ENCODE data around the gene DTWD1.
"Not testable (repeated sequence)": the region's sequence is repeated elsewhere in the genome, so short reads cannot be mapped to it uniquely, and the experiment has no call there.

The DTWD1 gene, protein sequence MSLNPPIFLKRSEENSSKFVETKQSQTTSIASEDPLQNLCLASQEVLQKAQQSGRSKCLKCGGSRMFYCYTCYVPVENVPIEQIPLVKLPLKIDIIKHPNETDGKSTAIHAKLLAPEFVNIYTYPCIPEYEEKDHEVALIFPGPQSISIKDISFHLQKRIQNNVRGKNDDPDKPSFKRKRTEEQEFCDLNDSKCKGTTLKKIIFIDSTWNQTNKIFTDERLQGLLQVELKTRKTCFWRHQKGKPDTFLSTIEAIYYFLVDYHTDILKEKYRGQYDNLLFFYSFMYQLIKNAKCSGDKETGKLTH

GRCh38 chr15:49620658-49621368 lies at the start of gene DTWD1, which contains the start of gene FAM227B:
TSS of gene DTWD1 (plus strand) at chr15:49621048. CDS start at chr15:49625168, 4,120 bp downstream.
TSS of gene FAM227B (minus strand) at chr15:49620818. CDS start at chr15:49615171, 5,647 bp downstream.
- DNase-seq: peak; percentile 96

DNA sequence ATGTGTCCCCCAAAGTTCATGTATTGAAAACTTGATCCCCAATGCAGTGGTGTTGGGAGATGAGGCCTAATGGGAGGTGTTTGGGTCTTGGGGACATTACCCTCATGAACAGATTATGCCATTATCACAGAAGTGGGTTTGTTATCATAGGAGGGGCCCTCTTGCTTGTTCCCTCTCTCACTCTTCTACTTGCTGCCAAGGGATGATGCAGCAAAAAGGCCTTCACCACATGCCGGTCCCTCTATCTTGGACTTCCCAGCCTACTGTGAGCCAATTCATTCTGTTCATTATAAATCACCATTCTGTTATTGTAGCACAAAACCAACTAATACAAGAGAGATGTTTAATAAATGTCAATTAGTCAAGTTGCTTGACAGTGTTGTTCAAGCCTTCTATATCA lies 47.4 kb upstream of the DTWD1 start:
- no peak for DNase-seq

GRCh38 chr15:49589030-49589429 lies 31.8 kb upstream of the DTWD1 start:
- DNase-seq: no peak

DNA sequence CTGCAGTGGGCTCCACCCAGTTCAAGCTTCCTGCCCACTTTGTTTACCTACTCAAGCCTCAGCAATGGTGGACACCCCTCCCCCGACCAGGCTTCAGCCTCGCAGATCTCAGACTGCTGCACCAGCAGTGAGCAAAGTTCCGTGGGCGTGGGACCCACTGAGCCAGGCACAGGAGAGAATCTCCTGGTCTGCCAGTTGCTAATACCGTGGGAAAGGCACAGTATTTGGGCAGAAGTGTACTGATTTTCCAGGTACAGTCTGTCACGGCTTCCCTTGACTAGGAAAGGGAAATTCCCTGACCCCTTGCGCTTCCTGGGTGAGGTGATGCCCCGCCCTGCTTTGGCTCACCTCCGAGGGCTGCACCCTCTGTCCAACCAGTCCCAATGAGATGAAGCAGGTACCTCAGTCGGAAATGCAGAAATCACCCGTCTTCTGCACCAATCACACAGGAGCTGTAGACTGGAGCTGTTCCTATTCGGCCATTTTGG lies 28.0 kb upstream of the DTWD1 start:
- not testable (repeated sequence) for DNase-seq

DNA sequence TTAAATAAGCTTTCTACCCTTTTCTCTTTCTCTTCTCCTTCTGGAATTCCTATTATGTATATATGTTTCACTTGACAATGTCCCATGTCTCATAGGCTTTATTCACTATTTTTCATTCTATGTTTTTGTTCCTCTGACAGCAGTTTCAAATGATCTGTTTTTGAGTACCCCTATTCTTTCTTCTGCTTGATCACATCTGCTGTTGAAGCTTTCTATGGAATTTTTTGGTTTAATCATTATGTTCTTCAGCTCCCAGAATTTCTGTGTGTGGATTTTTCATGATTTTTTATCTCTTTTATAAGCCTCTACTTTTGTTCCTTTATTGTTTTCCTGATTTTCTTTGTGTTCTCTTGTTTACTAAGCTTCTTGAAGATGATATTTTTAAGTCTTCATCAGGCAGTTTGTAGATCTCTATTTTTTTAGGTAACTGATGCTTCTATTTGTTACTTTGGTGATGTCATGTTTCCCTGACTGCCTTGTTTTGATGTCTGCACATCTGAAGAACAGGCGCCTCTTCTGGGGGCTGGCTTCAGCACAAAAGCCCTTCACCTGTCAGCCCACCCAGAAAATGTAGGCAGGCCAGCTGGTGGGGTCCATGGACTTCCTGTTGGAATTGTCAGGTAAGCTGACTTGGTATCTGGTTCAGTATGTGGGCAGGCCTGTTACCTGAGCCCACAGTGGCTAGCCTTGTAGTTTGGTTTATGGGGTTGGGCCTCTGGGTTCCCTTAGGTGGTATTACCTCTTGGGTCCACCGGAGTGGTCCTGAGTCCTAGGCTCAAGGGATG lies 16.0 kb upstream of the DTWD1 start:
- DNase-seq: no peak

GRCh38 chr15:49605588-49605987 lies 15.3 kb upstream of the DTWD1 start:
- DNase-seq: no peak

GRCh38 chr15:49606594-49606993 lies 14.3 kb upstream of the DTWD1 start:
- no peak for DNase-seq

DNA sequence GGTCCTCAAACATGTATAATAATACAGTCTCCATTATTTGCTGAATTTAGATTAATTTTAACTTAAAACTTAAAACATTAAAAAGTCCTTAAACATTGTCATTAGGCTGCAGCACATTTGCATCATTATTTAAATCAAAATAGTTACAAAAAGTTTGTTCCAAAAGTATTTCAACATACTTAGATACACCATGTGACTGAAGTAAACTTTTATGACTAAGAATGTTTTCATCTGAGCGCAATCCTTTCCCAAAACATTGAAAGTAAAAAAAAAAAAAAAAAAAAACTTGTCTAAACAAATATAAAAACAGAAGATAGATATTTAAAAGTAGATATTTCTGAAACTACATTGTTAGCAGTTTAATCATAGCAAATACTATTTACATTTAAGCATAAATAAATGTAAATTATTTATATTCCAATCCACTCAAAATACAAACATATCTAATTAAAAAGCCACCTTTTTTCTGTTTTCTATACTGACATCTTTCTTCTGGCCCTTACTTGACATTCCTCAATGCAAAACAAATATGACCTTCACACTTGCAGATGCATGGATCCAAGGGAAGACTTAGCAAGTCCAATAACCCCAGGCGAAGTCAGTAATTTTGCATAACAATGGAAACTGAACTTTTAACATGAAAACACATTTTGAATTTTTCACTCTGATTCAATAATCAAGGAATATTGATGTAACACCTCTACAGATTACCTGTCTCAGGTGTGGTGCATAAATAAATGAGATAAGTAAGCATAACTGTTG lies 10.5 kb upstream of the DTWD1 start:
- no peak for DNase-seq

GRCh38 chr15:49612240-49612639 lies 8.6 kb upstream of the DTWD1 start:
- not testable (repeated sequence) for DNase-seq

DNA sequence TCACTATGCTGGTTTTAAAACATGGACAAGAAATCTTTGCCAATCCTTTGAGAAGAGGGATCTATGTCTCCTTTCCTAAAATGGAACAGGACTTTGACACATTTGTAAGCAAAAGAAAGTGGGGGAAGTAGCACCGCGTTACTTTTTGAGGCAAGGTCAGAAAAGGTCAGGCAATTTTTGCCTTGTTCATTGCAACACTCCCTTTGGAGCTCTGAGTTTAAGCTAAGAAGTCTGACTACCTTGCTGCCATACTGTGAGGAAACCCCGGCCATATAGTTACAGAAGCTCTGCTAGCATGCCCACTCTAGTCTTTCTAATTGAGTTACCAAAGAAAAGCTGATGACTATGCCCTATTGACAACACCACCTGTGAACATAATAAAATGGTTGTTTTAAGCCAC lies 1.6 kb upstream of the DTWD1 start:
- DNase-seq: no peak

DNA sequence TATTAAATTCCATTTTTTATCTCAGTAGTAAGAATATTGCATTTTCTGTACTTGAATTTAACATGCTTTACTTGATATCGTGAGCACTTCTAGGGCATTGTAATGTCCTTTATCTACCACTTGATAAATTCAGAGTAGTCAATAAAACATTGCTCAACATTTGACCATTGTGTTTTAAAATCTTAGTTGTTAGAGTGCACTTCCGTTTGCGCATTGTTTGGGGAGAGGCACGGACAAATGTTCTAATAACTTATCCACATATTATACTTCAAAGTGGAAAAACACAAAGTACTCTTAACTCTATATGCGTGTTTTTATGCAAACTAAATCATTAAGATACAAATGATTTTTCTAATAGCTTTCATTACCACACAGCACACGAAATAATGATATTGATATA lies 649 bp upstream of the DTWD1 start:
- peak; percentile 56 for DNase-seq

- no peak for DNase-seq
Measured at GRCh38 chr15:49621401-49621811, 558 bp downstream of the DTWD1 start.

DNA sequence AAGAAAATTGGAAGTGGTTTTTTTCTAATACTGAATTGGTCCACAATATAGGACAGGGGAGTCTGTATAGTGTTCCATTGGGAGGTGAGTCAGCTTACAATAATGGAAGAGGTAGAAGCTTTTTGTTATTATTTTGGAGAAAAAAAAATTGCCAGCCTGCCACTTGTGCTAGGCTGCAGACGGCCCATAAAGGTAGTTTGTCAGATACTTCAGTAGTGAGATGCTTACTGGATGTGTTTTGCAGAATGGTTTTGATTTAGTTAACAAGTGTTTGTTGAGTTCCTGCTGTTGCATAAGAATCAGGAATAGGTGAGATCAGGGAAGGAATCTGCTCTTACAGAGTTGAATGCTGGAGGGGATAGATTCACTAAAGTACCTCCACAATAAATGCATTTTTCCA lies 1.0 kb downstream of the DTWD1 start:
- DNase-seq: no peak

GRCh38 chr15:49622561-49622960 lies 1.7 kb downstream of the DTWD1 start:
- DNase-seq: no peak

DNA sequence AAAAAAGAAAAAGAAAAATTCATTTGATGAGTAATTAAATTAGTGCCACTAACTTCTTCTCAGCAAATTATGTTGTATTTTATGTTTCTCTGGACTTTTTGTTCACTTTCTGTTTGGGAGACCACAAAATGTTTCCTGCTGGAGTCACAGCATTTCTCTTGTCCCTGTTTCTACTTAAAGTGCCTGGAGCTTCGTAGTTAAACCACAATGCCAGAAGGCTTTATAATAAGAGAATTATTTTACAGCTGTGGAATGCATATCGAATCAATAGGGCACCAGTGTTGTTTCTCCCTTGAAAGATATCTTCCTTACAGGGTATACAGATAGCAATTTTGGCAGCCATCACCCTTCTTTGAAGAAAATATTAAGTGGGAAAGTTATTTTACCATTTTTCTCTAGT lies 3.2 kb downstream of the DTWD1 start:
- no peak for DNase-seq

DNA sequence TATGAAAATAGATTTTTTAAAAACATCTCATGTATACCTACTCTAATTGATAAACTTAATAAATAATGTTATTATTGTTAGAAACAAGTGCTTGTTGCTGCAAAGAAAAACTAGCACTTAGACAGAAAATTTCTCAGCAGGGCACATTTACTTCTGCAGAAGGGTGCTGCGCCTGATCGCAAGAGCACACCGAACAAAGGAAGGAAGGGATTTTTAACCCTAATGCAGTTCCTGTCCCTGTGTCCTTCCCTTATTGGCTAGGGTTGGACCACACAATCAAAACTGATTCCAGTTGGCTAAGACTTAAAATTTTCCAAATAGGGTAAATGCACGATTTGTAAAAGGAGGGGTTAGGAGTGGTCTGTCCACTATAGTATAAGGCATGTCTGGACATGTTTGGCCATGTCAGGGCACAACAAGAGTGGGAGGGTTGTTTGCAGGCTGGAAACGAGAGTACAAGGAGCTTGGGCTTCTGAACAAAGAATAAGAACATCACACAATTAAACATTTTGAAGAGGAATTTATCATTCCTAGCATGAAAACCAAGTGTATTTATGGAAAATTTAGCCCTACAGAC lies 4.7 kb downstream of the DTWD1 start:
- no peak for DNase-seq

GRCh38 chr15:49627407-49627877 lies 6.6 kb downstream of the DTWD1 start:
- no peak for DNase-seq

DNA sequence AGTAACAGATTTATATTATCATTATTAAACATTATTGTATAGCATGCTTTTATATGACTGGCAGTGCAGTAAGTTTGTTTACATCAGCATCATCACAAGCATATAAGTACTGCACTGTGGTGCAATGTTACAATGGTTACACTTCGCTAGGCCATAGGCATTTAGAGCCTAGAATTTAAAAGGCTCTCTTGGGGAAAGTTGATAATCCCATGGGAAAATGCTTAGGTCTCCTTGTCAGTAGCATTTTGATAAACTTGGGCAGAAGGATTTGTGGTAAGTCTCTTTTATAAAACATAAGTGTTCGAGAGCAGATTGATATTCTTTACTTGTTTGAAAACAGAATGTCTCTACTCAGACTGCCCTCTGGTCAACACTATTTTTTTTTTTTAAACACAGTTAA lies 7.5 kb downstream of the DTWD1 start:
- DNase-seq: no peak

- DNase-seq: no peak
Measured at GRCh38 chr15:49637857-49638256, 17.0 kb downstream of the DTWD1 start.

GRCh38 chr15:49644364-49644794 lies 23.5 kb downstream of the DTWD1 start:
- DNase-seq: no peak

DNA sequence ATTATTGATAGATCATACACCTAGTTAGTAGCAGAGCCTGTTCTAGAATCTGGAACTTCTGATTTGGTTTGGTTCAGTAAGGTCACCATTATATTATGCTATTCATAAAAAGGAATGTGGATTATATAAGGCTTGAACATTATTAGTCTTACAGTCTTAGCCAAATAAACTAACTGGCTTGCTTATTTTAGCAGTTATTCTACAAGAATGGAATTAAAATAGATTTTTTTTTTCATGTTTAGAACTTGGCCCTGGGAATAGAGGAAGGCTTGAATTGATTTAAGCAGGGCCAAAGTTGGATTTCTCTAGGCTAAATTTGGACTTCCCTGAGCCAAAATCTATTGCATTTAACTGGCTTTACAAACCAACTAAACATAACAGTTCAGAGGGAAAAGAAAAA lies 24.4 kb downstream of the DTWD1 start:
- no peak for DNase-seq

DNA sequence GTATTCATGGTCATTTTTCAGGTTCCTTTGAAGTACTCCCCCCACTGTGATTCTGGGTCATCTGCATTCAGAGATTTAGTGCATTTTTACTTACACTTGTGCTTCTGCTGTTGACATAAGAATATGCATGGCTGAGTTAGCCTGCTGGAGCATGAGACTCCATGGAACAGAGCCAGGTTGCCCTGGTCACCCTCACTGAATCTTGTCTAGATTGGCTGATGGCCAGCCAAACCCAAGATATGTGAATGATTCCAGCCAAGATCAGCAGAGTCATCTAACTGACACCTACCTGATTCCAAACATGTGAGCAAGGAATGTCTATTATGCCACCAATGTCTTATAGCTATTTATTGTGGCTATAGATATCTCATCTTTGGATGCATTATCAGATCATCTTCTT lies 25.1 kb downstream of the DTWD1 start:
- DNase-seq: no peak
